Esophagus (tissue), 2 donors: ENCODE data around the gene RPP30. TPM values are rescaled to one million over a fixed set of nuclear protein-coding genes. Genes with fewer than 3 reads are reported as not detected.
A peak's percentile ranks its signal among the peaks of the same experiment; 100 is the strongest.

Experiments used
- H3K27ac ChIP-seq, 2 donors: one replicate each; pipeline ENCODE4 v1.5.1; 2013; ENCODE audit warnings: low read depth in 2 of 2, mild to moderate bottlenecking in 2 of 2, inconsistent platforms in 1 of 2, low read length in 1 of 2, moderate library complexity in 1 of 2
- H3K27me3 ChIP-seq, 2 donors: one replicate each; pipeline ENCODE4 v1.6.1; 2013; ENCODE audit warnings: low read length in 2 of 2, control low read depth in 1 of 2, mild to moderate bottlenecking in 1 of 2; ENCODE audit not compliant: insufficient read depth in 2 of 2, control insufficient read depth in 1 of 2
- H3K36me3 ChIP-seq, 2 donors: one replicate each; pipeline ENCODE4 v1.6.1; 2013; ENCODE audit warnings: low read length in 1 of 2; ENCODE audit not compliant: control insufficient read depth in 2 of 2, insufficient read depth in 2 of 2
- H3K4me1 ChIP-seq, 2 donors: one replicate each; pipeline ENCODE4 v1.6.1; 2013; ENCODE audit warnings: low read length in 1 of 2; ENCODE audit not compliant: control insufficient read depth in 2 of 2, insufficient read depth in 2 of 2
- H3K4me3 ChIP-seq, 2 donors: one replicate each; pipeline ENCODE4 v1.5.1; 2013; ENCODE audit warnings: low read length in 2 of 2, mild to moderate bottlenecking in 2 of 2, low read depth in 1 of 2, moderate library complexity in 1 of 2
- H3K9me3 ChIP-seq, 2 donors: one replicate each; pipeline ENCODE4 v1.6.1; 2013; ENCODE audit warnings: mild to moderate bottlenecking in 2 of 2, low read depth in 1 of 2, low read length in 1 of 2, moderate library complexity in 1 of 2; ENCODE audit not compliant: control insufficient read depth in 2 of 2, insufficient read depth in 1 of 2
- WGBS, 2 donors: extraction: QIAGEN DNeasy Blood & Tissue Kit; methylation state at CpG; one replicate each; pipeline ENCODE4 v1.1.7; 2013; 5-methylcytosine and 5-hydroxymethylcytosine counted together
- polyA plus RNA-seq, 2 donors: library from polyadenylated mRNA; stranded (reverse); fragments of 200-250 nt; gene quantifications; one replicate each; pipeline ENCODE4 v1.2.3, GENCODE V29; 2013
- donor health status: healthy with polysubstance abuse.
- donor health status: Bipolar disorder and iron deficiency.

RPP30 gene
- polyA plus RNA-seq, 2 donors = 21.7 to 25.0 TPM

- Histone ChIP-seq H3K27me3 (peaks cover 0 to 2% of the 10 kb centered on the region in 2 donors), H3K9me3 (no peaks in the 10 kb centered on the region), H3K4me3 (no peak overlapping the region), H3K4me1 (no peaks in the 10 kb centered on the region), H3K36me3 (no peaks in the 10 kb centered on the region), H3K27ac (no peak overlapping the region)
- 42 to 58% methylated on average over 1 of the region's 1 CpG for WGBS, 2 donors
Measured at GRCh38 chr10:90849956-90850749, 21.6 kb upstream of the RPP30 start.

- no peaks in the 10 kb centered on the region for H3K9me3 ChIP-seq
- H3K27ac ChIP-seq = no peak overlapping the region
- WGBS, 2 donors = 62 to 71% methylated on average over 3 of the region's 3 CpGs
- peaks cover 0 to 6% of the 10 kb centered on the region in 2 donors for H3K27me3 ChIP-seq
- no peak overlapping the region for H3K4me3 ChIP-seq
- H3K4me1 ChIP-seq = peaks cover 0 to 5% of the 10 kb centered on the region in 2 donors
- no peaks in the 10 kb centered on the region for H3K36me3 ChIP-seq
Measured at GRCh38 chr10:90855126-90855525, 16.6 kb upstream of the RPP30 start.

DNA sequence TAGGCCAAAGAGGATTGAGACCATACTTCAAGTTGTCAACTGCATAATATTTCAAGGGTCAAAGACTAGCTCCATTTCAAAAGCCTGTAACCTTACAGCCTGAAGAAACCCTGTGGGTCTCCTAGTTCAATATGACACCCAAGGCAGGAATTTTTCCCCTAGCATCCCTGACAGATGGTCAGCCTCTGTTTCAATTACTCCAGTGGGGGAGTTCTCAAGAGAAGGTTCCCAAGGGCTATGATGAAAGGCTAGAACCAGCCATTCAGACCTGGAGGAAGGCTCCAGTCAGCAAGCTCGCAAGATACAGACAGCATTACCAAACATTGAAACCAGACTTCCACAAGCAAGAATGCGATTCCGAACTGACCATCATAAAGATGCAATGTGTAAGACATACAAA, 15.5 kb upstream of the RPP30 start:
- Histone ChIP-seq H3K27me3 (peaks cover 0 to 6% of the 10 kb centered on the region in 2 donors), H3K4me1 (peaks cover 0 to 5% of the 10 kb centered on the region in 2 donors), H3K4me3 (no peak overlapping the region), H3K36me3 (no peaks in the 10 kb centered on the region), H3K9me3 (no peaks in the 10 kb centered on the region), H3K27ac (no peak overlapping the region)
- WGBS, 2 donors = 92 to 96% methylated on average over 3 of the region's 3 CpGs

GRCh38 chr10:90856964-90857634, 14.7 kb upstream of the RPP30 start:
- H3K4me3 ChIP-seq = peak overlapping the region; percentile 65
- WGBS, 2 donors = 9 to 13% methylated on average over 55 to 59 of the region's 59 CpGs
- H3K4me1 ChIP-seq = peaks cover 0 to 5% of the 10 kb centered on the region in 2 donors
- no peak overlapping the region for H3K27ac ChIP-seq
- peaks cover 0 to 6% of the 10 kb centered on the region in 2 donors for H3K27me3 ChIP-seq
- no peaks in the 10 kb centered on the region for H3K9me3 ChIP-seq
- no peaks in the 10 kb centered on the region for H3K36me3 ChIP-seq

GRCh38 chr10:90857635-90858460, 13.9 kb upstream of the RPP30 start, which contains the start of gene HTR7:
Gene HTR7, minus strand, starts transcription at chr10:90858039. Its CDS starts 368 bp downstream, at chr10:90857671.
- Histone ChIP-seq H3K4me3 (peak within 1 kb of the TSS; percentile 65), H3K4me1 (peaks cover 0 to 5% of the 10 kb centered on the region in 2 donors), H3K36me3 (no peaks in the 10 kb centered on the region), H3K9me3 (no peaks in the 10 kb centered on the region), H3K27me3 (peaks cover 0 to 6% of the 10 kb centered on the region in 2 donors), H3K27ac (peak within 1 kb of the TSS; percentile 21 to 36)
- 1% methylated on average over 45 to 104 of the region's 104 CpGs for WGBS, 2 donors

GRCh38 chr10:90858461-90858968, 13.3 kb upstream of the RPP30 start:
- peaks cover 0 to 5% of the 10 kb centered on the region in 2 donors for H3K4me1 ChIP-seq
- H3K36me3 ChIP-seq = no peaks in the 10 kb centered on the region
- H3K4me3 ChIP-seq = peak overlapping the region in 1 of 2 donors; percentile 65
- WGBS, 2 donors = 33 to 35% methylated on average over 10 of the region's 10 CpGs
- H3K9me3 ChIP-seq = no peaks in the 10 kb centered on the region
- H3K27ac ChIP-seq = no peak overlapping the region
- peaks cover 0 to 4% of the 10 kb centered on the region in 2 donors for H3K27me3 ChIP-seq

GRCh38 chr10:90859321-90859751, 12.4 kb upstream of the RPP30 start:
- H3K27me3 ChIP-seq = peaks cover 0 to 4% of the 10 kb centered on the region in 2 donors
- no peaks in the 10 kb centered on the region for H3K36me3 ChIP-seq
- WGBS, 2 donors = 69 to 80% methylated on average over 5 of the region's 5 CpGs

GRCh38 chr10:90860790-90861189, 11.0 kb upstream of the RPP30 start:
- Histone ChIP-seq H3K27ac (no peak overlapping the region), H3K4me3 (no peak overlapping the region), H3K4me1 (peaks cover 0 to 5% of the 10 kb centered on the region in 2 donors), H3K27me3 (peaks cover 0 to 4% of the 10 kb centered on the region in 2 donors), H3K36me3 (no peaks in the 10 kb centered on the region), H3K9me3 (no peaks in the 10 kb centered on the region)
- 79 to 81% methylated on average over 1 of the region's 1 CpG for WGBS, 2 donors

More at GRCh38 chr10:90859321-90859751, 12.4 kb upstream of the RPP30 start:
- Histone ChIP-seq H3K27ac (no peak overlapping the region), H3K4me3 (no peak overlapping the region), H3K9me3 (no peaks in the 10 kb centered on the region), H3K4me1 (peaks cover 0 to 5% of the 10 kb centered on the region in 2 donors)
